Skeletal muscle cell (primary cell): ENCODE measurements around the gene GTF3C5.
"Not testable (repeated sequence)": the region's sequence is repeated elsewhere in the genome, so short reads cannot be mapped to it uniquely, and the experiment has no call there.

Experiments used
- DNase-seq: peaks from one replicate; pipeline ENCODE4 v3.0.0-alpha.2; 2010; ENCODE audit warnings: low read depth
- H3K4me3 ChIP-seq: 2 replicates; pipeline ENCODE4 v1.5.1; 2011; ENCODE audit warnings: low read depth, mild to moderate bottlenecking, control low read depth, low read length, moderate library complexity

The GTF3C5 gene

DNA sequence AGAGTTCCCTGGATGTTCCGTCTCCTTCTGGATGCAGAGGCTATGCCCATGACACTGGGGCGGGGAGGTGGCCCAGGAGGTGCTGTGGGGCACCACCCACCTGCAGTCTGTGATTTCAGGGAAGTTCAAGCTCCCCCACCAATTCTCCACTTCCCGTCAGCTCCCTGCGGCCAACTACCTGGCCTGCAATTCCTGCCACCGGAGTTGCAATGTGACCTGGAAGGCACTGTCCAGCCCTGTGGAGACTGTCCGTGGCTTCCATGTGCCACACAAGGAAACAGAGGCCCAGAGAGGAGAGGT lies 35.7 kb upstream of the GTF3C5 start:
- no peak overlapping the region for H3K4me3 ChIP-seq
- DNase-seq = no peak

DNA sequence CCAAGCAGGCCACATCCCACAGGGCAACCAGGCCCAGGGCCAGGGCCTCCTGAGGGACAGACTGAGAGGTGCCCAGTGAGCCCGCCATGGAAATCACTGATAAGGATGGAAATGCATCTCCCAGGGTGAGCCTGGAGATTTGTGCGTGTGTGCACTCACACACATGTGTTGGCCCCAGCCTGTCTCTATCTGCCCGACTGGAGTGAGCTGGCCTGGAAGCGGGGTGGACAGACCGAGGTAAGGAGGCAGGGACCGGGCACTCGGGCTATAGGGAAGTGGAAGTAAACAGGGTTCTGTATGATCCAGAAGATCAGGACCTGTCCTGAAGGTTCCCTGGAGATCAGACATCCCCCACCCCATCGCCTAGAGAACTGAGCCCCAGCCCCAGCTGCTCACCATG lies 34.9 kb upstream of the GTF3C5 start:
- no peak for DNase-seq
- H3K4me3 ChIP-seq = no peak overlapping the region

DNA sequence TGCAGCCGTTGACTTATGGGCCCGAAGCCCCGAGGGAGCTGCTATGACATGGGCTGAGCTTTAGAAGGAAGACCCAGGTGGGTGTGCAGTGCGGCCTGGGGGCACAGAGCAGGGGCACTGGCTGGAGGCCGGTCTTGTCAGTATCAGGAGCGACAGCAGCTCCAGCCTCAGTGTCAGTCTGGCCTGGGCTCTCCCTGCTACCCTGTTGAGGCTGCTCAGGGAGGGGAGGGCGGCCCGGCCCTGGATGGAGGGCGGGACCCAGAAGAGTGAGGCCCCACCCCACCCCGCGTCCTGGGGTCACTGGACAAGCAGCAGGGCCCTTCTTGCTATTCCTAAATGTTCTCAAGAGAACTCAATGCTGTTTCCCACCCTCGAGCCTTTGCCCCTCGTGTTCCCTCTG lies 34.3 kb upstream of the GTF3C5 start:
- no peak for DNase-seq
- no peak overlapping the region for H3K4me3 ChIP-seq

DNA sequence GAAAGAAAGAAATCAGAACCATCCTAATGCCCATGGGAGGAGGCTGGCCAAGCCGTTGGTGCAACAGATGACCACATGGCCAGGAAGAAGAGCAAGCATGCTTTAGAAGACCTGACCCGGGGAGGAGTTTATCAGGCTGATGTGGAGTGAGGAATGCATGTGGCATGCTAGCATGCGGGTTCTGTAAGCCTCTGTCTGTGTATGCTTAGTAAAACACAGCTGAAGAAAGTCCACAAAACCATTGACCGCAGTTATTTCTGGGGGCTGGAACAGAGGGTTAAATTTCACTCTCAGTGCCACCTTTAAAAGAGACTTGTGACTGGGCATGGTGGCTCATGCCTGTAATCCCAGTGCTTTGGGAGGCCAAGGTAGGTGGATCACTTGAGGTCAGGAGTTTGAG lies 33.2 kb upstream of the GTF3C5 start:
- H3K4me3 ChIP-seq = no peak overlapping the region
- DNase-seq = peak; percentile 31

DNA sequence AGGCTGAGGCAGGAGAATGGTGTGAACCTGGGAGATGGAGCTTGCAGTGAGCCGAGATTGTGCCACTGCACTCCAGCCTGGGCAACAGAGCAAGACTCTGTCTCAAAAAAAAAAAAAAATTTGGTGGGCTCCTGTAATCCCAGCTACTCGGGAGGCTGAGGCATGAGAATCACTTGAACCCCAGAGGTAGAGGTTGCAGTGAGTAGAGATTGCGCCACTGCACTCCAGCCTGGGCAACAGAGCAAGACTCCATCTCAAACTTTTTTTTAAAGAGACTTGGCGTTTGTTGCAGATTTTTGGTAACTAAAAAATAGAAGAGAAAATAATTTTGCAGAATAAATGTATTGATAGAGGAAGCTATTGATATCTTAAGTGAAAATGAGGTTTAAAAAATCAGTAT lies 32.6 kb upstream of the GTF3C5 start:
- H3K4me3 ChIP-seq, DNase-seq: not testable (repeated sequence)

GRCh38 chr9:132998831-132999635 lies 31.8 kb upstream of the GTF3C5 start:
- no peak for DNase-seq

DNA sequence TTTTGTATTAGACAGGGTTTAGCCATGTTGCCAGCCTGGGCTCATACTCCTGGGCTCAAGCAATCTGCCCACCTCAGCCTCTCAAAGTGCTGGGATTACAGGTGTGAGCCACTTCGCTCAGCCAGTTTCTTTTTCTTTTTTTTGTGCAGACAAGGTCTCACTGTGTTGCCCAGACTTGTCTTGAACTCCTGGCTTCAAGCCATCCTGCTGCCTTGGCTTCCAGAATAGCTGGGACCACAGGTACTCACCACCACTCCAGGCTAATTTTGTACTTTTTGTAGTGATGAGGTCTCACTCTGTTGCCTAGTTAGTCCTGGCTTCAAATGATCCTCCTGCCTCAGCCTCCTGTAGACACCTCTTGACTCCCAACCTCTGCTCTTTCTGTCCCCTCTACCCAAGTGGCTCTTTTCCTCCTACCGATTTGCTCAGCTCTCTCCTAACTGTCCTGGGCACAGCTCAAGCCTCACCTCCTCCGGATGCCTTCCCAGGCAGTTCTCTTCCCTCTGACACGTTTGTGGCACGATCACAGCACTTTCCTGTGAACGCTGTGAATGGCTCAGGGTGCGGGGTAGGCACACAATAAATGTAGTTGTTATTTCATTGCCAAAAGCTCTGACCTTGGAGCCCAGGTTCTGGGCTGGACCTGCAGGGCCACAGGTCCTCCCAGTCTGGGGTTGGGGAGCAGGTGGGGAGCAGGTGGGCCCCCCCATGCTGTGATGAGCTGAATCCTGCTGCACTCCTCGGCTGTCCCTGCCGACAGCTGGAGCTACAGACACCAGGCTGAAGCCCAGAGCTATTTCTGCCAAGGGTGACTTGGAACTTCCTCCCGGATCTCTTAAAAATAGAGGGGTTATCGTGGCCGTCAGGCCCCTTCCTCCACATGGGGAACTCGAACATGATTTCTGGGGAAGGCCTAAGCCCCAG lies 28.4 kb upstream of the GTF3C5 start:
- no peak for DNase-seq
- no peak overlapping the region for H3K4me3 ChIP-seq

More at GRCh38 chr9:132998831-132999635, 31.8 kb upstream of the GTF3C5 start:
- H3K4me3 ChIP-seq = no peak overlapping the region

DNA sequence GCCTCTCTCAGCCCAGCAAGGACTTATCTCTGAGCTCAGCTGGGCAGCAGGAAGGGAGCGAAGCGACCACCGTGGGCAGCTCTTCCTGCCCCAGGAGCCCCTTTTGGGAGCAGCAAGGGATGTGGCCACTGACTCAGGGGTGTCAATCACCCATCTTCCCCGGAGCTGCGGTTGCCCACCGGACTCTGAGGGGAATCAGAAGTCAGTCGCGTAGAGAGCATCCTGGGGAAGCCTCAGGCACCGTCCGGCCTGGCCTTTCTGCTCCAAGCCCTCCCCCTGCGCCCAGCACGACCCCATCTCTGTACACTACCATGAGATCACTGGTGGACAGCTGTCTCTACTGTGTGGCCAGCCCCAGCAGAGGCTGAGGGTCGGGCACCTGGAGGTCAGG lies 27.7 kb upstream of the GTF3C5 start:
- no peak for DNase-seq
- H3K4me3 ChIP-seq = no peak overlapping the region

DNA sequence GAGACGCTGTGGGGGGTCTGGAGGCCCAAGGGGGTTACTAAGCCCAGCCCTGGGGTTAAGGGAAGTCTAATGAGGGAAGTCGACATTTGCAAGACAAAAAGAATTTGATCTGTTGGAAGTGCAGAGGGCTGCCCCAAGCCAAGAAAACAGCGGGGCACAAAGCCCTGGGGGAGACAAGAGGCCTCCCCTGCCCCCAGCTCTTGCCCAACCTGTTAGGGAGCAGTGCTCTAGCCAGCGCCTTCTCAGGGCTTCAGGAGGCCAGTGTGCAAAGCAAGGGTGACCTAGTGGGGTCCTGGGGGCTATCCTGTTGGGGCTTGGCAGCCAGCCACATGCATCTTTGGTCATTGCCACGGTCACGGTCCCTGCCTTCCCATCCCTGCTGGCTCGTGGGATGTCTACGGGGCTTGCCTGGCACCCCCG lies 27.1 kb upstream of the GTF3C5 start:
- no peak for DNase-seq

GRCh38 chr9:133004091-133004998 lies 26.5 kb upstream of the GTF3C5 start:
- no peak for DNase-seq
- H3K4me3 ChIP-seq = no peak overlapping the region

More for the DNA sequence above, 27.1 kb upstream of the GTF3C5 start:
- no peak overlapping the region for H3K4me3 ChIP-seq

DNA sequence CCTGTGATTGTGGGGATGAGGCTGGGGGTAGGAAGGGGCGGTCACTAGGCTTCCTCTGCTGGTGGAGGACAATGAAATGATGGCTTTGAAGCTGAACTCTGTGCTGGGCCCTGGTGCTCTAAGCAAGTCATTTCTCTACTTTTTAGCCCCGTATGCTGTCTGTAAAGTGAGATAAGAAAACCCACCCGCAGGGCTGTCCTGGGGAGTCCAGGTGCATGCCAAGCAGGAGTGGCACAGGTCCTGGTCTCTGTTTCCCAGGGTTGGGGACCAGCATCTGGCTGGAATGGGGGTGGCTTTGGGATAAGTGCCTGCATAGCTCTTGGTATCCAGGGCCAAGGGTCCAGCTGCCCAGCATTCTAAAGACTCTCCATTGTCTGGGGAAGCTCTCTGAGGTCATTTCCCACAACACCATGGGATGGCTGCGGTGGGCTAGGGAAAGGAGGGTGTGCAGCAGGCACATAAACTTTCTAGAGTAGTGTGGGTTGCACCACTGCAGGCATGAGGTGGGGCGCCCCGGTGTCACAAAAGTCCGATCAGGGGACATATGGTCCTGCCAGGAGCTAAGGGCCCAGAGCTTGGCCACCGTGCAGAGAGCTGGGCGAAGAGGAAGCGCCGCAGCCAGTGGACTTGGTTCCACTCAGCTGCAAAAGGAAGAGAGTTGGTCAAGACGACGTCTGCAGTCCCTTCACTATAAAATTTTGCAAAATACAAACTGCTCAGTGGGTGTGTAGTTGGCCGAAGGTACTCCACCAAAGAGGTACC lies 25.6 kb upstream of the GTF3C5 start:
- no peak for DNase-seq

GRCh38 chr9:133005957-133006356 lies 24.8 kb upstream of the GTF3C5 start:
- no peak for DNase-seq
- no peak overlapping the region for H3K4me3 ChIP-seq

More for the DNA sequence above, 25.6 kb upstream of the GTF3C5 start:
- no peak overlapping the region for H3K4me3 ChIP-seq

GRCh38 chr9:133006731-133007352 lies 24.0 kb upstream of the GTF3C5 start:
- DNase-seq = no peak
- H3K4me3 ChIP-seq = no peak overlapping the region

DNA sequence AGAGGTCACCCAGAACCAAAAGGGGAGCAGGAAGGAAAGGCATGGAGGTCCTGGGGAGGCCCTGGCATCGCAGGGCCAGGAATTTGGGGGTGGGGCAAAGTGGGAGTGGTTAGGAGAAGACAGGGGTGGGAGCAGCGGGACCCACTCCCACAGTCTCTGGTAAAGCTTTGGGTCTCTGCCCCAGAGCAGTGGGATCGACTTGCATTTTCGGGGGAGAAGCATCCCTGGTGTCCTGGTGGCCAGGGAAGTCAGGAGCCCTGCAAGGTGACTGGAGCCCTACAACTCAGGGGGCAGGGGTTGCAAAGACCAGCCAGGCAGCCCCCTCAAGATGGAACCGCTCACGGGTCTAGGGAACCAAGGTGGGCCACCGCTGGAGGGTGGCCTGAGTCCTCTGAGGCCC lies 22.4 kb upstream of the GTF3C5 start:
- DNase-seq = no peak
- no peak overlapping the region for H3K4me3 ChIP-seq

DNA sequence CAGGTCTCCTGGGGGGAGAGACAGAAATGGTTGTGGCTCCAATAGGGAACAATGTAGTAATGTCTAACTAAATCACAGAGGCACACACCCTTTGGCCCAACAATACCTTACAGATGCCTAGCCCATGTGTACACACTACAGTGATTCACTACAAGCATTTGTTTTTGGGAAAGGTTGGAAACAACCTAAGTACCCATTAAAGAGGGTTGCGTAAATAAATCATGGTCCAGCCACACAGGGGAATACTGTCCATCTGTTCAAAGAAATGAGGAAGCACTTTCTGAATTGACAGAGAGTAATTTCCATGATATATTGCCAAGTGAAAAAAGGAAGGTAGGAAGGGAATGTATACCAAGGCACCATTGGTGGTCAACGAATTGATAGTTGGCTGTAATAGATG lies 22.0 kb upstream of the GTF3C5 start:
- no peak overlapping the region for H3K4me3 ChIP-seq
- DNase-seq = no peak

GRCh38 chr9:133009906-133010582 lies 20.8 kb upstream of the GTF3C5 start:
- H3K4me3 ChIP-seq = no peak overlapping the region

DNA sequence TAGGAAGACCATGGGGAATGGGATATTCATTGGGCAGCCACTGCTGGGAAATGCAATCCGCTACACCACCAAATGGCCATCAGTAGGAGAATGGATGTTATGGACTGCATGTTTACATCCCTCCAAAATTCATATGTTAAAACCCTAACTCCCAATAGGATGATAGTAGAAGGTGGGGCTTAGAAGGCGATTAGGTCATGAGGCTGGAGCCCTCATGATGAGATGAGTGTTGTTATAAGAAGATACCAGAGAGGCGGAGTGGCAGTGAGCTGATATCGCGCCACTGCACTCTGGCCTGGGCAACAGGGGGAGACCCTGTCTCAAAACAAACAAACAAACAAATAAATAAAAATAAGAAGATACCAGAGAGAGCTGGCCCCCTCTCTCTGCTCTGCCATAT lies 16.1 kb upstream of the GTF3C5 start:
- H3K4me3 ChIP-seq = no peak overlapping the region
- DNase-seq = no peak

More at GRCh38 chr9:133009906-133010582, 20.8 kb upstream of the GTF3C5 start:
- no peak for DNase-seq
